MM.1S (cell line): Measurements from ENCODE around the gene GORAB.

ENCODE experiments used
- EZH2 ChIP-seq: fragments of 300-600 bp; sonication (generic); optimal IDR thresholded peaks from 2 replicates; pipeline ENCODE3; 2017; ENCODE audit warnings: low read depth, mild to moderate bottlenecking, antibody characterized with exemption, low read length, mixed read lengths
- EZH2phosphoT487 ChIP-seq: fragments of 300-600 bp; sonication (generic); IDR thresholded peaks from 2 replicates; pipeline ENCODE4 v1.6.1; 2018; ENCODE audit warnings: antibody characterized with exemption, low read length
- TF ChIP-seq, protein P1 (sequence below): fragments of 300-600 bp; sonication (generic); IDR thresholded peaks from 2 replicates; pipeline ENCODE4 v1.5.1; 2016; ENCODE audit warnings: antibody characterized with exemption, low read length, mixed read lengths

DNA sequence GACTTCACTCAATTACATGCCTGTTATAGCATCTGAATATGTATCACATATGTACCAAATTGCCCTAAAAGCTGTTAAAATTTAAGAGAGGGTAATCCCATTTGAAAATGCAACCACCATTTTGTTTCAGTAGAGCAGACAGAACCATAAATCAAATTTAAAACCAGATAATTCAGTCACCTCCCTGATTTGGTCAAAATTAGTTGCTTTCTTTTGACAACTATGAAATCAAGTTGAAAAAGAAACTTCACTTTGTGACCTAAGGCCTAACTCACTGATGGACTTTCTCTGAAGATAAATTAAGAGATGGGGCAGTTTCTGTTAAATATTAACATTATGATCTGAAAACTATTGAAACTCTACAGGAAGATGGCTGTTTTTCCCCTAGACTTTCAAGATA, 6.7 kb downstream of the GORAB start:
- TF ChIP-seq, protein P1, sequence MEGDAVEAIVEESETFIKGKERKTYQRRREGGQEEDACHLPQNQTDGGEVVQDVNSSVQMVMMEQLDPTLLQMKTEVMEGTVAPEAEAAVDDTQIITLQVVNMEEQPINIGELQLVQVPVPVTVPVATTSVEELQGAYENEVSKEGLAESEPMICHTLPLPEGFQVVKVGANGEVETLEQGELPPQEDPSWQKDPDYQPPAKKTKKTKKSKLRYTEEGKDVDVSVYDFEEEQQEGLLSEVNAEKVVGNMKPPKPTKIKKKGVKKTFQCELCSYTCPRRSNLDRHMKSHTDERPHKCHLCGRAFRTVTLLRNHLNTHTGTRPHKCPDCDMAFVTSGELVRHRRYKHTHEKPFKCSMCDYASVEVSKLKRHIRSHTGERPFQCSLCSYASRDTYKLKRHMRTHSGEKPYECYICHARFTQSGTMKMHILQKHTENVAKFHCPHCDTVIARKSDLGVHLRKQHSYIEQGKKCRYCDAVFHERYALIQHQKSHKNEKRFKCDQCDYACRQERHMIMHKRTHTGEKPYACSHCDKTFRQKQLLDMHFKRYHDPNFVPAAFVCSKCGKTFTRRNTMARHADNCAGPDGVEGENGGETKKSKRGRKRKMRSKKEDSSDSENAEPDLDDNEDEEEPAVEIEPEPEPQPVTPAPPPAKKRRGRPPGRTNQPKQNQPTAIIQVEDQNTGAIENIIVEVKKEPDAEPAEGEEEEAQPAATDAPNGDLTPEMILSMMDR, result no peak
- TF ChIP-seq EZH2, result no peak
- no peak for TF ChIP-seq EZH2phosphoT487
